IMR-90 (cell line): ENCODE results near the gene REST. TPM values are rescaled to one million over a fixed set of nuclear protein-coding genes. Genes with fewer than 3 reads are reported as not detected.

Experiments used
- ATAC-seq: fragments of 200-7000 bp; cut with Tn5 transposase; 2 replicates; pipeline ENCODE4 v1.9.1; 2020; ENCODE audit warnings: low read depth, mild to moderate bottlenecking, moderate library complexity
- BruUV-seq: library from RNA; stranded (reverse); fragments of 400-500 nt; replicated peaks from 2 replicates; lab custom pipeline; 2021; lab: Mats Ljungman, UMichigan
- CTCF ChIA-PET: fragments of 300-600 bp; formaldehyde crosslinking; extraction: SDS; loops from one replicate; lab custom pipeline; 2021; ENCODE audit warnings: antibody characterized with exemption; lab: Yijun Ruan, JAX
- POLR2A ChIA-PET: fragments of 300-600 bp; sonication (Branson Sonifier 250); formaldehyde crosslinking; loops from one replicate; lab custom pipeline; 2022; ENCODE audit warnings: antibody characterized with exemption; ENCODE audit not compliant: unreplicated experiment; lab: Charles Lee
- DNase-seq: peaks from one replicate; pipeline ENCODE4 v3.0.0; 2013
- H2AFZ ChIP-seq: replicated peaks from 2 replicates; pipeline ENCODE3; 2013; ENCODE audit warnings: low read length, mild to moderate bottlenecking; ENCODE audit not compliant: poor library complexity
- H2AK5ac ChIP-seq: 2 replicates; pipeline ENCODE4 v1.6.1; 2013; ENCODE audit warnings: low read depth, low read length, inconsistent platforms
- H2AK9ac ChIP-seq: replicated peaks from 2 replicates; pipeline ENCODE3; 2013; ENCODE audit warnings: mild to moderate bottlenecking, low read depth, low read length, moderate library complexity; ENCODE audit not compliant: poor library complexity
- H2BK120ac ChIP-seq: 2 replicates; pipeline ENCODE4 v1.6.1; 2013; ENCODE audit warnings: low read depth, low read length, inconsistent platforms
- H2BK15ac ChIP-seq: 3 replicates; pipeline ENCODE4 v1.6.1; 2013; ENCODE audit warnings: low read depth, low read length, inconsistent platforms
- H2BK20ac ChIP-seq: 2 replicates; pipeline ENCODE4 v1.6.1; 2013; ENCODE audit warnings: low read depth, mild to moderate bottlenecking, inconsistent platforms, low read length, moderate library complexity
- H2BK5ac ChIP-seq: 2 replicates; pipeline ENCODE4 v1.6.1; 2013; ENCODE audit warnings: mild to moderate bottlenecking, low read depth, low read length, inconsistent platforms; ENCODE audit not compliant: poor library complexity, severe bottlenecking
- H3K14ac ChIP-seq: replicated peaks from 2 replicates; pipeline ENCODE4 v1.6.1; 2013; ENCODE audit warnings: low read depth, low read length, inconsistent platforms
- H3K18ac ChIP-seq: 2 replicates; pipeline ENCODE4 v1.6.1; 2013; ENCODE audit warnings: low read depth, low read length, control low read depth
- H3K23ac ChIP-seq: 2 replicates; pipeline ENCODE4 v1.6.1; 2013; ENCODE audit warnings: low read depth, low read length, inconsistent platforms
- H3K27ac ChIP-seq: 2 replicates; pipeline ENCODE4 v1.5.1; 2013; ENCODE audit warnings: mild to moderate bottlenecking, control low read depth, low read length; ENCODE audit not compliant: insufficient read depth
- H3K27me3 ChIP-seq: 2 replicates; pipeline ENCODE4 v1.6.1; 2013; ENCODE audit warnings: low read length; ENCODE audit not compliant: control insufficient read depth, insufficient read depth
- H3K36me3 ChIP-seq: 2 replicates; pipeline ENCODE4 v1.6.1; 2013; ENCODE audit warnings: low read length, mixed read lengths; ENCODE audit not compliant: control insufficient read depth, insufficient read depth
- H3K4ac ChIP-seq: 2 replicates; pipeline ENCODE4 v1.6.1; 2013; ENCODE audit warnings: low read depth, low read length, inconsistent platforms
- H3K4me1 ChIP-seq: 2 replicates; pipeline ENCODE4 v1.6.1; 2013; ENCODE audit warnings: low read length, mixed read lengths; ENCODE audit not compliant: control insufficient read depth, insufficient read depth
- H3K4me2 ChIP-seq: 2 replicates; pipeline ENCODE4 v1.6.1; 2013; ENCODE audit warnings: low read depth, mild to moderate bottlenecking, control low read depth, low read length, moderate library complexity
- H3K4me3 ChIP-seq: 2 replicates; pipeline ENCODE4 v1.5.1; 2013; ENCODE audit warnings: low read depth, mild to moderate bottlenecking, control low read depth, low read length, moderate library complexity; ENCODE audit not compliant: insufficient read depth
- H3K56ac ChIP-seq: 2 replicates; pipeline ENCODE4 v1.6.1; 2013; ENCODE audit warnings: low read length, inconsistent platforms; ENCODE audit not compliant: insufficient read depth; ENCODE audit errors: extremely low read depth
- H3K79me1 ChIP-seq, 2 experiments: 2 replicates each; pipeline ENCODE4 v1.6.1; 2013; ENCODE audit warnings: low read length in 2 of 2, inconsistent platforms in 1 of 2, low read depth in 1 of 2
- H3K9ac ChIP-seq: 2 replicates; pipeline ENCODE4 v1.6.1; 2013; ENCODE audit warnings: low read depth, low read length, control low read depth
- H3K9me1 ChIP-seq: 2 replicates; pipeline ENCODE4 v1.6.1; 2013; ENCODE audit warnings: low read length, inconsistent platforms; ENCODE audit not compliant: insufficient read depth
- H3K9me3 ChIP-seq: 2 replicates; pipeline ENCODE4 v1.6.1; 2013; ENCODE audit warnings: low read length; ENCODE audit not compliant: control insufficient read depth, insufficient read depth
- H4K20me1 ChIP-seq: 2 replicates; pipeline ENCODE4 v1.6.1; 2013; ENCODE audit warnings: low read length, inconsistent platforms; ENCODE audit not compliant: insufficient read depth
- H4K5ac ChIP-seq: 2 replicates; pipeline ENCODE4 v1.6.1; 2013; ENCODE audit warnings: mild to moderate bottlenecking, low read depth, low read length, control low read depth
- H4K8ac ChIP-seq, 2 experiments: 2 replicates each; pipeline ENCODE4 v1.6.1; 2013; ENCODE audit warnings: low read depth in 2 of 2, low read length in 2 of 2, control low read depth in 1 of 2, inconsistent platforms in 1 of 2
- H4K91ac ChIP-seq: 2 replicates; pipeline ENCODE4 v1.6.1; 2013; ENCODE audit warnings: low read depth, low read length, inconsistent platforms; ENCODE audit not compliant: insufficient read depth
- BHLHE40 ChIP-seq: fragments of 150-350 bp; IDR thresholded peaks from 2 replicates; pipeline ENCODE4 v1.6.1; 2016; ENCODE audit warnings: mild to moderate bottlenecking, low read depth, low read length
- CHD1 ChIP-seq: IDR thresholded peaks from 2 replicates; pipeline ENCODE4 v1.6.1; 2012; ENCODE audit warnings: low read depth, low read length, improper control_type of control experiment
- FOS ChIP-seq: fragments of 150-350 bp; IDR thresholded peaks from 2 replicates; pipeline ENCODE4 v1.6.1; 2016; ENCODE audit warnings: low read depth, low read length
- MAFK ChIP-seq: IDR thresholded peaks from 2 replicates; pipeline ENCODE4 v1.6.1; 2012; ENCODE audit warnings: low read depth, low read length, improper control_type of control experiment
- MAZ ChIP-seq: IDR thresholded peaks from 2 replicates; pipeline ENCODE4 v1.6.1; 2012; ENCODE audit warnings: low read depth, mild to moderate bottlenecking, low read length, improper control_type of control experiment, moderate library complexity, borderline replicate concordance
- MXI1 ChIP-seq: IDR thresholded peaks from 2 replicates; pipeline ENCODE4 v1.6.1; 2012; ENCODE audit warnings: low read depth, mild to moderate bottlenecking, low read length, moderate library complexity, borderline replicate concordance
- NFE2L2 ChIP-seq: fragments of 150-350 bp; IDR thresholded peaks from 2 replicates; pipeline ENCODE4 v1.6.1; 2016; ENCODE audit warnings: low read depth, mild to moderate bottlenecking, low read length
- POLR2A ChIP-seq: IDR thresholded peaks from 2 replicates; pipeline ENCODE4 v1.6.1; 2012; ENCODE audit warnings: mild to moderate bottlenecking, low read depth, low read length
- RAD21 ChIP-seq: IDR thresholded peaks from 2 replicates; pipeline ENCODE4 v1.6.1; 2012; ENCODE audit warnings: low read length, improper control_type of control experiment
- RCOR1 ChIP-seq: IDR thresholded peaks from 2 replicates; pipeline ENCODE4 v1.6.1; 2012; ENCODE audit warnings: mild to moderate bottlenecking, low read length, improper control_type of control experiment; ENCODE audit not compliant: insufficient replicate concordance
- SMC3 ChIP-seq: fragments of 150-350 bp; IDR thresholded peaks from 2 replicates; pipeline ENCODE4 v1.6.1; 2016; ENCODE audit warnings: low read depth, mild to moderate bottlenecking, antibody characterized with exemption, low read length, moderate library complexity
- WGBS, 2 experiments: methylation state at CpG; one replicate each; pipeline versions ENCODE4 v1.1.5 to v1.1.7; 2013; ENCODE audit warnings: missing lambda C conversion rate in 2 of 2; ENCODE audit not compliant: insufficient read length in 1 of 2; ENCODE audit errors: extremely low coverage in 2 of 2; 5-methylcytosine and 5-hydroxymethylcytosine counted together
- dilution Hi-C: fragments of 300-500 bp; cut with HindIII; formaldehyde crosslinking; loops from one replicate; pipeline ENCODE4 v1.14.3; 2018; ENCODE audit warnings: low sequenced_read_pairs; ENCODE audit not compliant: unreplicated experiment
- in situ Hi-C: fragments of 300-500 bp; cut with MboI; formaldehyde crosslinking; loops from 3 replicates; pipeline ENCODE4 v1.14.3; 2019; ENCODE audit warnings: low sequenced_read_pairs, inconsistent platforms, mixed read lengths
- intact Hi-C: fragments of 100-400 bp; cut with micrococcal nuclease; formaldehyde crosslinking; loops from 2 replicates; pipeline ENCODE4 v1.10.0; 2022
- polyA plus RNA-seq, 3 experiments: library from polyadenylated mRNA; depleted of rRNA; stranded (reverse); fragments of >200 nt; gene quantifications; 2 replicates each; pipeline ENCODE4 v1.2.3, GENCODE V29; 2012; ENCODE audit warnings: low replicate concordance in 1 of 3
- total RNA-seq: library from RNA; depleted of rRNA; stranded (reverse); fragments of >200 nt; gene quantifications from 2 replicates; pipeline ENCODE4 v1.2.3, GENCODE V29; 2012
- TF ChIP-seq, protein P1 (sequence below): conservative IDR thresholded peaks from 2 replicates; pipeline ENCODE4 v1.5.1; 2012; ENCODE audit warnings: mild to moderate bottlenecking, low read depth, low read length, improper control_type of control experiment
- TF ChIP-seq, protein P2 (sequence below): fragments of 150-350 bp; IDR thresholded peaks from 2 replicates; pipeline ENCODE4 v1.6.1; 2017; ENCODE audit warnings: mild to moderate bottlenecking, antibody characterized with exemption, low read length, low read depth

REST gene
- total and polyA plus RNA-seq, 2 of the 4 experiments (the other 2 are of a cell fraction) = 10.0 to 66.9 TPM

DNA sequence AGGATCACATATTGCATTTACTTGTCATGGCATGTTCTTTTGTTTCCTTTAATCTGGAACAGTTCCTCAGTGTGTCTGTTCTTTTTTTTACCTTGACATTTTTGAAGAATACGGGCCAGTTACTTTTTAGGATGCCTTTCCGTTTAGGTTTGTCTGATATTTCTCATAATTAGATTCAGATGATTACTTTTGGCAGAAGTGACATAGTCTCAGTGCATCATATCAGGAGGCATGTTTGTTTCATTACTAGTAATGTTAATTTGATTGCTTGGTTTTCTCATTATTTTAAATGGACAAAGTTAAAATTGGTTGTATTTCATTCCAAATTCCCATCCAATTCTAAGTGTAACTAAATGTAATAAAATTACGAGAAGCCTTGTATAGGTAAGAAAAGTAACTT is 79.3 kb downstream of the REST start:
- Histone ChIP-seq H2BK5ac (no peak overlapping the region), H3K9me1 (peaks cover 7% of the 10 kb centered on the region), H3K23ac (no peak overlapping the region), H3K56ac (no peak overlapping the region), H2BK15ac (no peak overlapping the region), H3K9ac (no peak overlapping the region), H4K5ac (no peak overlapping the region), H3K27ac (no peak overlapping the region), H3K4me1 (no peaks in the 10 kb centered on the region), H3K27me3 (no peaks in the 10 kb centered on the region), H3K4me2 (no peak overlapping the region), H2AK9ac (no peak overlapping the region), H3K79me1 (peaks cover 23 to 52% of the 10 kb centered on the region in 2 experiments), H3K18ac (no peak overlapping the region), H4K20me1 (peaks cover 43% of the 10 kb centered on the region), H2BK120ac (no peak overlapping the region), H2BK20ac (no peak overlapping the region), H4K8ac (no peak overlapping the region), H2AK5ac (no peak overlapping the region), H4K91ac (no peak overlapping the region), H3K4ac (no peak overlapping the region), H3K36me3 (peaks cover 32% of the 10 kb centered on the region), H3K14ac (no peak overlapping the region), H3K4me3 (no peak overlapping the region), H3K9me3 (no peaks in the 10 kb centered on the region), H2AFZ (no peak overlapping the region)
- WGBS, 2 experiments = no CpG with 5 or more reads among the region's 3 CpGs
- POLR2A ChIA-PET = no interaction called here
- dilution Hi-C loops (no loop called here), intact Hi-C loops (no loop called here), in situ Hi-C loops (no loop called here)
- DNase-seq (no peak), ATAC-seq (no peak)
- CTCF ChIA-PET = no interaction called here
- no peak for TF ChIP-seq FOS
- TF ChIP-seq CHD1 = no peak
- TF ChIP-seq POLR2A = no peak
- no peak for TF ChIP-seq RAD21
- TF ChIP-seq SMC3 = no peak
- TF ChIP-seq, protein P1, sequence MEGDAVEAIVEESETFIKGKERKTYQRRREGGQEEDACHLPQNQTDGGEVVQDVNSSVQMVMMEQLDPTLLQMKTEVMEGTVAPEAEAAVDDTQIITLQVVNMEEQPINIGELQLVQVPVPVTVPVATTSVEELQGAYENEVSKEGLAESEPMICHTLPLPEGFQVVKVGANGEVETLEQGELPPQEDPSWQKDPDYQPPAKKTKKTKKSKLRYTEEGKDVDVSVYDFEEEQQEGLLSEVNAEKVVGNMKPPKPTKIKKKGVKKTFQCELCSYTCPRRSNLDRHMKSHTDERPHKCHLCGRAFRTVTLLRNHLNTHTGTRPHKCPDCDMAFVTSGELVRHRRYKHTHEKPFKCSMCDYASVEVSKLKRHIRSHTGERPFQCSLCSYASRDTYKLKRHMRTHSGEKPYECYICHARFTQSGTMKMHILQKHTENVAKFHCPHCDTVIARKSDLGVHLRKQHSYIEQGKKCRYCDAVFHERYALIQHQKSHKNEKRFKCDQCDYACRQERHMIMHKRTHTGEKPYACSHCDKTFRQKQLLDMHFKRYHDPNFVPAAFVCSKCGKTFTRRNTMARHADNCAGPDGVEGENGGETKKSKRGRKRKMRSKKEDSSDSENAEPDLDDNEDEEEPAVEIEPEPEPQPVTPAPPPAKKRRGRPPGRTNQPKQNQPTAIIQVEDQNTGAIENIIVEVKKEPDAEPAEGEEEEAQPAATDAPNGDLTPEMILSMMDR = no peak
- no peak for TF ChIP-seq NFE2L2
- TF ChIP-seq, protein P2, sequence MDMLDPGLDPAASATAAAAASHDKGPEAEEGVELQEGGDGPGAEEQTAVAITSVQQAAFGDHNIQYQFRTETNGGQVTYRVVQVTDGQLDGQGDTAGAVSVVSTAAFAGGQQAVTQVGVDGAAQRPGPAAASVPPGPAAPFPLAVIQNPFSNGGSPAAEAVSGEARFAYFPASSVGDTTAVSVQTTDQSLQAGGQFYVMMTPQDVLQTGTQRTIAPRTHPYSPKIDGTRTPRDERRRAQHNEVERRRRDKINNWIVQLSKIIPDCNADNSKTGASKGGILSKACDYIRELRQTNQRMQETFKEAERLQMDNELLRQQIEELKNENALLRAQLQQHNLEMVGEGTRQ = no peak
- no peak for TF ChIP-seq MAZ
- TF ChIP-seq MXI1 = no peak
- no peak for TF ChIP-seq RCOR1
- no peak for TF ChIP-seq MAFK
- no peak for TF ChIP-seq BHLHE40
- BruUV-seq = no TSS peak
